NOMO-1 treated with dmso at 0.1 percent for 144 hours (cell line): Measurements from ENCODE around the gene MMP26.

Experiments used
- DNase-seq: peaks from one replicate; lab custom pipeline; 2025; ENCODE audit not compliant: unreplicated experiment; lab: John Stamatoyannopoulos, UW

MMP26 gene

GRCh38 chr11:4704054-4704789, at the start of gene MMP26:
TSS of gene MMP26 (plus strand) at chr11:4704784.
- DNase-seq = no peak

DNA sequence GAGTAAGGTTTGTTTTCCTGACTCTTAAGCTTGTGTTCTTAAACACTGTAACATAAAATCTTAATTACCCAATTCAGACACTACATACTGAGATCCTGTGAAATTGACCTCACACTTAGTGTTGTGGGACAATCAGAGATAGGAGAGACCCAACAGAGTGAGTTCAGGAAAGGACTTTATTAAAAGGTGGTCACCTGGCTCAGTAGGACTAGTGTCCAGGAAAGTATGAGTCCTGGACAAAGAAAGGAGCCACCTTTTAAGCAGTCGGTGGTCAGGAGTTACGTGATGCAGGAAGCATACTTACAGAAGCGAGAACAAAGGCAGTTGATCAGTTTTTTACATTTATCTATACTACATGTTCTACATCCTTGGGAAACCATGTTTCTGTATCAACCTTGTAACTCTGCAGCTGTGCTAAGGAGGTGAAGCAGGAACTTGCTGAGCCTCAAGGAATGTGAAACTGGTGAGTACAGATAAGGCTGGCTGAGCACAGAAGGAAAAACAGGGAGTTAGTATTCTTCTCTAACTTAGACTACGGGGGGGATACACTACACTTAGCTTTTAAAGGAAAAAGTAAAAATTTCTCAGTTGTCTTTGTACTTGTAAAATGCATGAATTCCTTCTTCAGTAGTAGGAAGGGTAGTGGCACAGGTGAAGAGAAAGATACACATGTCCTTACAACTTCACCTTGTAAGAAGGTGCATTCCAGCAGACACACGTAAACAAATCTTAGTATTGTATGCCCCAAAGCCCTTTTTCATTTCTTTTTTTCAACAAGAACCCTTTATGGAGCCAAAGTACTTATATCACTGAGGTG, 45.7 kb upstream of the MMP26 start:
- DNase-seq = no peak

DNA sequence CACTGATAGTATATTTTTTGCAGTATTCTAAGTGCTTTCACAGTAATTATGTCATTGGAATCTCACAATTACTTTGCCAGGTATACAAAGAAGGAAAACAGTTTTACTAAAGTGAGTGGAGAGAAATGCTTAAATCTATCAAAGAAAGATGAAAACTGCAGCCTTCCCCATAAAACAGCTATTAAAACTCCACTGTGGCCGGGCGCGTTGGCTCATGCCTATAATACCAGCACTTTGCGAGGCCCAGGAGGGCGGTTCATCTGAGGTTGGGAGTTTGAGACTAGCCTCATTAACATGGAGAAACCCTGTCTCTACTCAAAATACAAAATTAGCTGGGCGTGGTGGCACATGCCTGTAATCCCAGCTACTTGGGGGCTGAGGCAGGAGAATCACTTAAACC, 41.7 kb upstream of the MMP26 start:
- DNase-seq = no peak

DNA sequence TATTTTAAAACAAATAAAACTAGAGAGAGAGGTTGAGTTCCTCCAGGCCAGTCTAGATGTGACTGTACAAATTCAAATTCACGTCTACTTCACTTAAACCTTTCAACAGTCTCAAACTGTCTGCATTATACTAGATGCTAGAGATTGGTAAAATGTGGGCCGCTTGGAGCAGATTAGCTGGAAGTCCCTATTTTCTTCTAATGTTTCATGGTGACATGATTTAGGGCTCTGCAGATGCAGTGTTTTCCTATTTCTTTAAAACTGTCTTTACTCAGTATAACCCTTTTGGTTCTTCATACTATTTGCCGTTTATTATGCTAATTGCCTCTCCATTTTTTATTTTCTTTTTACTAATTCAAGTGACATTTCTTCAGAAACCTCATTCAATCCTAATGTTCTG, 40.4 kb upstream of the MMP26 start:
- DNase-seq = no peak

DNA sequence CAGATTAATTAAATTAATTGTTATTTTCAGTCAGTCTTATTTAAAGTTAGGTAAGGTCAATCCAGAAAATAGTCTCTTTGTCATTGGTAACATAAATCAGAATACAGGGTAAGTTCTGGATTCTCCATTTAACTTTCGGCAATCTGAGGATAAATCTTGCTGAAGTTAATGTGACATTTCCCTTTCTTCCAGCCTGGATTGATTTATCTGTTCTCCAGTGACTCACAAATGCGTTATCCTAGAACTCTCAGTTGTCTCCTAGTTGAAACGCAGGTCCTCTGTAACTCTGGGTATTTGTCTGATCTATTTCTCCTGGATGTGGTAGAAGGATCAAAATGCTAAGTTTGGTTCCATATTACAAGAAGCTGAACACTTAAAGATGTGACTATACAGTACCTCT, 39.8 kb upstream of the MMP26 start:
- no peak for DNase-seq

DNA sequence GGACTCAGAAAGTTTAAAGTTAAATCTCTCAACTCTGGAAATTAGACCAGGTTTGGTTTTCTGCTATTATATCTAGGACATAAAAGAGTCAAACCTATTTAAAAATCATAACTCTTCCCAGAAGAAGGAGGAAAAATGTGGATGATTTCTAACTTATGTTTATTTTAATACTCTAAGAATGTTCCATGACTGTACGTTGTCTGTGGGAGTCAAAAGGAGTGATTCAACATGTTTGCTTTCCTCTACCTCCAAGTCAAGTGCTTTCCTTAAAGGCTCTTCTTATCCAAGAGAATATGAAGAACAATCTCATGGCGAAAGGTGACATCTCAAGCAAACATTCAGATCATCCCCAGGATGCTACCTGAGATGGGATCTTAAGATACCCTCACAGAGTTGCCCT, 39.2 kb upstream of the MMP26 start:
- no peak for DNase-seq

GRCh38 chr11:4671741-4672140, 32.8 kb upstream of the MMP26 start:
- no peak for DNase-seq

- DNase-seq = no peak
Measured at GRCh38 chr11:4672470-4672869, 32.1 kb upstream of the MMP26 start.

DNA sequence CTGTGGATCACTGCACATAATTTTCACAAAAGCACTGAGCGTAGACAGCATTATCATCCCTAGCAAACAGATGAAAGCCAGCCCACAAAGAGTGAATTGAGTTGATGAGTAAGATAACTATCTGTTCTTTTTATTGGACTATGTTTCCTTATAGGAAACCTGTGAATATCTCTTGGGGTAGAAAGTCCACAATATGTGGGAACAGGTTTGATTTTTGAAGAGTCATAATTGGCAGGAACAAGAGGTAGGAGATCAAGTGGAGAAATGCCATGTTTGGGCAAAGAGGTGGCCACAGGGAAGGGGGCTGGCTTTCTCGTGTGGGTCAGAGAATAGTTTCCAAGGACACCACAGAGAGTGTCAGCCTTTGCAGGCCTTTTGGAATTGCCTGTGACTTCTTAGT, 30.8 kb upstream of the MMP26 start:
- no peak for DNase-seq

DNA sequence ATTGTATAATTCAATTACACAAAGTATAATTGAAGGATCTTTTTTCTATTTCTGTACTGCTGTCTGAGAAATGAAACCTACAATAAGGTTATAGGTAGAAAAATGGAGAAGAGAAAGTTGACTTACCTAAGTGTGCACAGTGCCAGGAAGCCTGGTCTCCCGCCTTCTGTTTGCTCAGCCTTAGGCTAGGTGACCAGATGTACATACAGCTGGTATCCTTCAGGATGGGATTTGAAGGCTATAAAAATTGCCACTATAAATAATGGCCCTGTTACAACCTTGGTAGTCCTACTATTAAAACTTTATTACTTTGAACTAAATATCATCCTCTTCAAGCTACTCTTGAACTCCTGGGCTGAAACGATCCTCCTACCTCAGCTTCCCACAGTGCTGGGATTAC, 26.6 kb upstream of the MMP26 start:
- no peak for DNase-seq

- no peak for DNase-seq
Measured at GRCh38 chr11:4680341-4680740, 24.2 kb upstream of the MMP26 start.

GRCh38 chr11:4682623-4683419, 21.8 kb upstream of the MMP26 start:
- DNase-seq = no peak

DNA sequence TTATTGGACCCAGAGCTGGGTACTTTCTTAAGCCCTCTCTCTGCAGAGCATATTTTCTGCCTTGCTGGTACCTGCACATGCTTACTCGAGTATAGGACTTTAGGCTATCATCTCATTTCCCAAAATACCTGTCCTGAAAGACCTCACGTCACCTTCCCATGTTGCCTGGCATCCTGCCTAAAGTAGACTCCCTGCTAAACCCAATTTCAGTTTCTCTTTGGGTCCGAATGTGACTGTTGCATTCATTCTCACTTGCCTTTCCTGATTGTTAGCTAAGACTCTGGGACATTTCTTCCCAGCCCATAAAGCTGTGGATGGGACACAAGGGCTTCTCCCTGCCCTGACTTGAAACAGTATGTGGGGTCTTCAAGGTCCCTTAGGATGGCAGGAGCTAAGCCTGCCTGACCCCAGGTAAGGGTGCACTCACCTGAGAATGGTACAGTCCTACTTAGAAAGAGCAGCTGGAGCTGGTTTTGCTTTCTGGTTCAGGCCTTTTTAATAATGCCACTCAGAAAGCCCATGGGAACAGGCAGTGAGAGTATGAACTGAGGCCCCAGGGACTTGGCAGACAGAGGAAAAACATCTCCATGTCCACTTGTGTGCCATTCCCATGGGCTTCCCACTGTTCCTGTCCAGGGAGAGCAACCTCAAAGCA, 19.8 kb upstream of the MMP26 start:
- DNase-seq = no peak

DNA sequence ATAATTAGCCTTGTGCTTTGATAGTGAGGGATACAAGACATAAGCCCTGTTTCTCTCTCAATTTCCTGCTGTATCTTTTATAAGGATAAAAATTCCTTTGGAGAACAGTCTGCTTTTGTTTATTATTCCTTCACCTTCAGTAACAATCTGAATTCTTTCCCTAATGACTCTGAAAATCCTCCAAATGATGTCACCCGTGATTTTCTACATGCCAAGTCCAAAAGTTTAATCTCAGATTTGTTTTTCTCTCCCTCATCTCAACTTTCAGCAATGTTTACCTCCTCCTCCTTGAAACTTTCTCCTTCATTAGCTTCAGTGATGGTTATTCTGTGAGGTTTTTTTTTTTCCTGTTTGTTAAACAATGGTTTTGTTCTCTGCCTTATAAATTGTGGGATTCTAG, 9.1 kb upstream of the MMP26 start:
- no peak for DNase-seq

GRCh38 chr11:4697585-4697984, 7.0 kb upstream of the MMP26 start, which contains the start of gene OR51E2:
TSS of gene OR51E2 (minus strand) at chr11:4697853. CDS start at chr11:4682711, 15,142 bp downstream.
- DNase-seq = no peak

DNA sequence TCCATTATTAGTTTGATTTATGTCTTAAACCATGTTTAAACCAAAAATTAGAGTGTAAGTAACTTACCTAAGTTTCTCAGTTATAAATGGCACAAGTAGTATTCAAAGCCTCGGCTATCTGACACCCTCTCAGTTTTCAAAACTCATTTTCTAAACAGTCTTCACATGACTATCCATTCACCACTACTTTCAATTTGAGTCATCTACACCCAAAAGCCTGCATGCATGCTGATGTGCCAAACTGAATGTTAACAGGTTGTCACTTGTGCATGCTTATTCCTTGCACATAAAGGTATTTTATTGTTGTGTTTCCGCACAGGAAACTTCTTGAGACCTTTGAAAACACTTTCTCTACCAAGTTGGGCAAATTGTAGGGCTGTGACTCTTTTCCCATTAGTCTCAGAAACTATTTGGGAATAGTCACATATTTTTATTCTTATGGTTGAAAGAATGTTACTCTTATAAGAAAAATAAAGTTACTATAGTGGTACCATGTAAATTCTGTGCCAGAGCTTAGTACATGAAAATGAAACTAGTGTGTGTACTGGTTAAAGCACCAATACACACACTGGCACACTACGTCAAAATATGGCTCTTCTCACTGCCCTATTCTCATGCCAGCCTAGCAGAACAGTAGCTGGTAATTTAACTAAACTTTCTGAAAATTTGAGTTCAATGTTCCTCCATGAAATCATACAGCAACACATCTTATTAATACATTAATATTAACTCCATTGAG, 4.7 kb upstream of the MMP26 start:
- no peak for DNase-seq

GRCh38 chr11:4700436-4700820, 4.2 kb upstream of the MMP26 start:
- DNase-seq = no peak

DNA sequence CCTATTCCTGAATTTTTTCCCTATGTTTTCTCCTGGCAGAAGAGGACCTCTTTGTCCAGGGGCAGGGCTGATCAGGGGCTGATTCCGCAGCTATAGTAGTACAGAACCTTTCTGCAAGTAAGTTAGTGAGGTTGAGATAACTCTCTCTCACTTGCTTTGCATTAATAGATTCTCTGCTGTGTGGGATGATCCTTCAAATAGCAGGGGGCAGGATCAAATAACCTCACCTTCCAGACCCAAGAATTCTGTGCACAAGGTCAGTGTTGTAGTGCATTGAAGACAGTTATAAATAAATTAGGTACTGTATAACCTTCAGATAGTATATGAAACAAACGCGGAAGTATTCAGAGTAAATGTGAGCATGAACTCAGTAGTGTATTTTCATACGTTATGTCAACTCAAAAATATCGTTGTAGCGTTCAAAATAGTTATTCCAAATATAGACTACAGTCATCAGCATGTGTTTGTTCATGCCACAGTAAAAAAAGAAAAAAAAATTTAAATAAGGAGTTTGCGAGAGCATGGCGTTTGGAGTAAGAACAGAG, 278 bp downstream of the MMP26 start:
- DNase-seq = no peak

DNA sequence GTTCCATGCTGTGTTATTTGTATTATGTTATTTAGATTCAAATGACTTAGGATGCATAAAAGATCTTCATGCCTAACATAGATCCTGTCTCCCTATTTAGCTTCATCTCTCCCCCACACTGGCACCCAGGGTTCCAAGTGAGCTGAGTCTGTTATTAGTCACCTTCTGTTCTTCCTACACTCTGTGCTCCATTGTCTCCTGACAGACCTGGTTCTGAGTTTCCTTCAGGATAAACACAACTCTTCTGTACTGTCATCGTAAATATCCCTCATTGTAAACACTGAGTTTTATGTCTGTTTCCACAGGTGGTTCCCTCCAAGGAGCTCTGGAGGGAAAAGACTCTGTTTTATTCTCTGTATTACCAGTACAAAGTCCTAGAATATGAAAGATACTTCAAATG, 8.7 kb downstream of the MMP26 start:
- no peak for DNase-seq

DNA sequence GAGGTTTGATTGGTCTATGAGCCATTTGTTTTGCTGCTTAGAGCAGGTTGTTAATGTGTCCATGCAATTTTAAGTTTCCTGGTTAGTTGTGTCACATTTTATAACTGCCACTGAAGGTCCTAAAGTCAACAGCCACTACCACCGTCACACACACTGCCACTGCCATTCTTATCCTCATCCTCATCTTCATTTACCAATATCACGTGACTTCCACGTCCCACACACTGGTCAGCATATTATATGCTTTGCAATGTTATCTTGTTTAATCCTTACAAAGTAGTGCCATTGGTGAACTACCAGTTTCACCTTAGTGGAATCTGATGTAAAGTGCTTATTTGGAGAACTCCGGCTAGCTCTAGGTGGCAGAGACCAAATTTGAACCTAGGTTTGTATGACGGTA, 9.7 kb downstream of the MMP26 start:
- DNase-seq = no peak
